KG1 (cell line): ENCODE data around the gene DPYD.

Experiments used
- DNase-seq: peaks from one replicate; lab custom pipeline; 2025; lab: John Stamatoyannopoulos, UW

DPYD gene

GRCh38 chr1:97906567-97907241, 14.1 kb downstream of the DPYD start:
- no peak for DNase-seq

- DNase-seq, result no peak
These were observed 15.5 kb downstream of the DPYD start for GRCh38 chr1:97905141-97905940.

GRCh38 chr1:97904534-97904933, 16.3 kb downstream of the DPYD start:
- no peak for DNase-seq

- no peak for DNase-seq
These were observed 17.2 kb downstream of the DPYD start for GRCh38 chr1:97903626-97904025.

- DNase-seq, result no peak
These were observed 18.8 kb downstream of the DPYD start for GRCh38 chr1:97902067-97902466.

- no peak for DNase-seq
These were observed 19.7 kb downstream of the DPYD start for GRCh38 chr1:97901017-97901658.

GRCh38 chr1:97898948-97899347, 21.9 kb downstream of the DPYD start:
- DNase-seq, result no peak

GRCh38 chr1:97895278-97895677, 25.6 kb downstream of the DPYD start:
- DNase-seq, result no peak

- no peak for DNase-seq
These were observed 27.0 kb downstream of the DPYD start for GRCh38 chr1:97893844-97894243.

- no peak for DNase-seq
These were observed 34.6 kb downstream of the DPYD start for GRCh38 chr1:97886199-97886598.

GRCh38 chr1:97883823-97884222, 37.0 kb downstream of the DPYD start:
- DNase-seq, result no peak

GRCh38 chr1:97877307-97877706, 43.5 kb downstream of the DPYD start:
- DNase-seq, result no peak

- no peak for DNase-seq
These were observed 44.8 kb downstream of the DPYD start for GRCh38 chr1:97875996-97876395.

GRCh38 chr1:97870589-97870988, 50.2 kb downstream of the DPYD start:
- DNase-seq, result no peak

- DNase-seq, result no peak
These were observed 51.4 kb downstream of the DPYD start for GRCh38 chr1:97869441-97869840.

- DNase-seq, result no peak
These were observed 53.7 kb downstream of the DPYD start for GRCh38 chr1:97867127-97867526.

- no peak for DNase-seq
These were observed 56.2 kb downstream of the DPYD start for GRCh38 chr1:97864615-97865014.

- DNase-seq, result no peak
These were observed 67.6 kb downstream of the DPYD start for GRCh38 chr1:97853221-97853620.

GRCh38 chr1:97849345-97850340, 71.2 kb downstream of the DPYD start:
- DNase-seq, result peak; percentile 30

GRCh38 chr1:97845805-97846204, 75.0 kb downstream of the DPYD start:
- DNase-seq, result no peak

GRCh38 chr1:97844552-97845089, 76.2 kb downstream of the DPYD start:
- DNase-seq, result no peak

GRCh38 chr1:97841338-97841737, 79.5 kb downstream of the DPYD start:
- no peak for DNase-seq
